Activated effector memory CD4-positive, alpha-beta T cell treated with anti-CD3 and anti-CD28 coated beads, Interleukin-2, amount 50 U/mL, for 16 hours (primary cell): Measurements from ENCODE around the gene ZNF384.

Source experiments
- DNase-seq: peaks from one replicate; pipeline ENCODE4 v3.0.0-alpha.2; 2020

ZNF384 gene

GRCh38 chr12:6699259-6699988 is 10.2 kb upstream of the ZNF384 start:
- peak; percentile 9 for DNase-seq

- DNase-seq: peak; percentile 41
Observed at GRCh38 chr12:6698352-6699046, 9.3 kb upstream of the ZNF384 start.

GRCh38 chr12:6697584-6698351 is 8.6 kb upstream of the ZNF384 start:
- DNase-seq: peak; percentile 44

DNA sequence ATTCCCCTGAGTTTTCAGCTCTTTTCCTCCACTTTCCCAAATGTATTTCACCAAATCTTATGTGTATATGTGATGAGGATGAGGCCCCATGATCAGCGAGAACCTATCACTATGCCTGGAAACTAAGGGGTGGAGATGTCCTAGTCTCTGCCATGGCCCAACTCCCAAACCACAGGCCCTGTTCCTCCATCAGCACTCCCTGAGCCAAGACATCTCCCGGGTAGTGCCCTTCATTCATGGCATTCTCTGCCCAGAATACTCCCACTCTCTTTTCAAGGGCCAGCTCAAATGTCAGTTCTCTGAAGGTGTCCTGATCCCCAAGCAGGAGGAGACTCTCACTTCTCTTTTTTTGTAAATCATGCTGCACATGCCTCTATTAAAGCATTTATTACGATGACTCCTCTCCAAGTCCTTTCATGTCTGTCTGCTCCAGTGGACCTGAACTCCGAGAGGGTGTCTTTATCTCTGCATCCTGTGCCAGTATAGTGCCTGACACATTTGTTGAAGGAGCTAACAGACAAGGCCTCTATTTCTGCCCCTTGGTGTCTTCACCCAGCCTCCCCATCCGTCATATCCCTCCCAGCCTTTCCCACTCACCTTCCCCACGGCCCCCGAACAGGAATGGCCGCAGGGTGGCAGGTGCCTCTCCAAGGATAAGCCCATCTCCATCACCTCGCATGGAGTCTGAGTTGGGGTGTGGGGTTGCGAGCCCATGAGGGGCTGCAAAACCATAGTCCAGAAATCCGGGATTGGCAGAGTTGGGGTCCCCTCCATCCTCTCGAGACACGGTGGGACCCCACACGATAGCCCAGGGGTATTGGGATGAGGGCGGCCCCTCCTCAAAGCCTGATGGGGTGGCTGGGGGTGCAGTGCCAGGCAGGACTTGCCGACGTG is 7.8 kb upstream of the ZNF384 start:
- no peak for DNase-seq

GRCh38 chr12:6695313-6696045 is 6.3 kb upstream of the ZNF384 start:
- DNase-seq: no peak

GRCh38 chr12:6694701-6695100 is 5.5 kb upstream of the ZNF384 start:
- no peak for DNase-seq

DNA sequence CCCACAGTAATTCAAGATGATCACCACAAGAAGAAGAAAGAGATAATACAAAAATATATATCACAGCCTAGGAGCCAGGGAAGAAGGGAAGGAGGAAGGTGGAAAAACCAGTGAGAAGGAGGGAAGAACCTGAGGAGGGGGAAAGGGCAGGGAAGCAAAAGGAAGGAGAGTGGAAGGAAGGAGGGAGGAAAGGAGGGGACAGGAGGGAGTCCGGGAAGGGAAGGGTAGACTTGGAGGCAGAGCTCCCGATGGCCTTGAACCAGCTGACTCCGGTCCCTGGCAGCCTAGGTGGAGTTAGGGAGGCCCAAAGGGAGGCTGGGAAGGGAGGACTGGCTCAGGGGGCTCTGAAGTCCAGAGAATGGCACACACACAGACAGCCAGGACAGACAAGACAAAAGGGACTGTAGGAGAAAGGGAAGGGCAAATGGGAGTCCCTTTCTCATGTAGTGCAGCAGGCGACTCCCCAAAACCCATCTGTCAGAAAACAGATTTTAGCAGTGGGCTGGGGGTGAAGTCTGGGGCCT is 4.7 kb upstream of the ZNF384 start:
- DNase-seq: no peak

GRCh38 chr12:6692888-6693287 is 3.7 kb upstream of the ZNF384 start:
- DNase-seq: no peak

GRCh38 chr12:6691473-6691872 is 2.3 kb upstream of the ZNF384 start:
- no peak for DNase-seq

- DNase-seq: peak; percentile 81
Observed at GRCh38 chr12:6688543-6688998, 604 bp downstream of the ZNF384 start.

DNA sequence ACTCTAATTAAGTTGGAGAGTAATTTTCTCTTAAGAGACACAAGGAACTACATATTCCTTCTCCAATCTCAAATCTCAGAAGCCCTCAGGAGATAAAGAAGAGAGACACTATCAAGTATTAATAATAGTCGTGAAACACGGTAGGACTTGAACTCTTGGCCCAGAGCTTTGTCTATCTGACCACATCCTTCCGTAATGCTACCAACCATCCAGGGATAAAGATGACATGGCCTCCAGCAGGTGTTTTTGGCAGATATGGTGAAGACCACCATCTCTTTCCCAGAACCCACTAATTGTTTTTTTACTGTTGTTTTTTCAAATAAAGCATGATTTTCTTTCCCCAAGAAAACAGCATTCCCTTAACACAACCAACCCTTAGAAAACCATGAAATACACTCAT is 3.4 kb downstream of the ZNF384 start:
- no peak for DNase-seq

GRCh38 chr12:6684609-6685008 is 4.6 kb downstream of the ZNF384 start:
- DNase-seq: peak; percentile 70

DNA sequence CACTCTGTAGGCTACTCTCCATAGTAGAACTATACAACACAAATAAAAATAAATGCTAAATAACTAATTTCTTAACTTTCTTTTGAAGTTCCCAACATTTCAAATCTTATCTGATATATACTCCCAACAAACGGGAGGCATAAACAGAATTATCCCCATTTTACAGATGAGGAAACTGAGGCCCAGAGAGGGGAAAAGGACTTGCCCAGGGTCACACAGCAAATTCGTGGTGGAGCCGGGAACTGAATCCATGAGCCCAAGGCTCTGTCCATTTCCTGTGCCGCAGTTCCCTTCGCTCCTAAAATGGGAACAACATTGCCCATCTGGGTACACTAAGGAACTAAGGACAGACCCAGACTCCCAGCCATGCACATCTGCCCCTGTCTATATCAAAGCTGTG is 12.2 kb downstream of the ZNF384 start:
- DNase-seq: no peak

DNA sequence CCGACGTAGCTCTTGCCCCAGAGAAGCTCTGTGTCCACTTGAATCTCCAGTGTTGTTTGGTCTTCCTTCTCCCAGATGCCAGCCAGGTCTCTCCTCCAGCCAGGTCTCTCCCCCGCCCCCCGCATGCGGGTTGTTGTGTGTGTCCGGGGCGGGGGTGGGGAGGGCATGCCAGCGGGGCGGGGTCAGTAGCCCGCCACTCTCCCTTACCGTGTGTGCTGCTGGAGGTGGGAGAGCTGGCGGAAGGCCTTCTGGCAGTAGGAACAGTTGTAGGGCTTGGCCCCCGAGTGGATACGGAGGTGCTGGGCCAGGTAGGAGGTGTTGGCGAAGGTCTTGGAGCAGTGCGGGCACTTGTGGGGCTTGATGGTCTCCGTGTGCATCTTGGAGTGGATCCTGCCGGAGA is 17.0 kb downstream of the ZNF384 start:
- no peak for DNase-seq

- DNase-seq: no peak
Observed at GRCh38 chr12:6667559-6668210, 21.5 kb downstream of the ZNF384 start.

GRCh38 chr12:6666211-6666610 is 23.0 kb downstream of the ZNF384 start:
- no peak for DNase-seq

DNA sequence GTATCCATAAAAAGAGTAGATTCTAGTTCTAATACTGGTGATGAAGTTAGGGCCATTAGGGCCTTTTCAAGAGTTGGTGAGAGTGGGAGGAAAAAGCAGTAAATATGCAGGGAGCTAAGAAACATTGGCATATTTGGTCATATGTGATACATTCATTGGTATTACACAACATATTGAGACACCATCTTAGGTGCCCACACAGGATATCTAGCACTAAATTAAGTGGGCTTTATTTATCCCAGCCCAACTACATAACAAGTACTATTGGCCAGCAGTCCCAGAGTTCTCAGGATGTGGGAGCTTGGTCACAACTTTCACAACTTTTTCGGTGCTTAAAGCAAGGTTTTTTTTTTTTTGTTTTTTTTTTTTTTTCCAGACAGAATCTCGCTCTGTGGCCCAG is 24.3 kb downstream of the ZNF384 start:
- no peak for DNase-seq

- DNase-seq: peak; percentile 98
Observed at GRCh38 chr12:6662906-6663742, 26.1 kb downstream of the ZNF384 start, which contains the start of gene ING4. ING4 (minus strand) TSS chr12:6663119; CDS start chr12:6663101, 18 bp downstream.

DNA sequence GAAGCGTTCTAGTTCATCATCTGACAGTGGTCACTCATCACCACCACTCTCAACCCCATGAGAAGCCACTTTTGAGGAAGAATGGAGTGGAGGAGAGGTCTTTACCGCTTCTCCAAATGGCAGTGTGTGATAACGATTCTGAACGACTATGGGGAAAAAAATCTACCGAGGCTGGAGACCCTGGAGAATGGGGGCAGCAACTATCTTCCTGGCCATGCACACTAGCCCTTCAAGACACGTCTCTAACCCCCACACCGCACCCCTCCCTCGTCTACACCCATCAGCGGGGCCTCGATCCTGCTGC is 26.6 kb downstream of the ZNF384 start:
- no peak for DNase-seq

DNA sequence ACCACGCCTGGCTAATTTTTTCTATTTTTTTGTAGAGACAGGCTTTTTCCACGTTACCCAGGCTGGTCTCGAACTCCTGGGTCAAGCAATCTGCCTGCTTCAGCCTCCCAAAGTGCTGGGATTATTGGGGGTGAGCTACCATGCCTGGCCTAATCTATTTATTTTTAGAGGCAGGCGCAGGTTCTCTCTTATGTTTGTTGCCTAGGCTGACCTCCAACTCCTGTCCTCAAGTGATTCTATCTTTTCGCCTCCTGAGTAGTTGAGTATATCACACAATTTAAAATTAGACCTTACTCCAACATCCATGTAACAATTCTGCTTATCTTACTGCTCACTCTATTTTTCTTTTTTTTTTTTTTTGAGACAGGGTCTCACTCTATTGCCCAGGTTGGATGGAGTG is 35.2 kb downstream of the ZNF384 start:
- DNase-seq: no peak
